ES-I3 (cell line): ENCODE measurements around the gene CRYBB2.
"Not testable (repeated sequence)": the region's sequence is repeated elsewhere in the genome, so short reads cannot be mapped to it uniquely, and the experiment has no call there.

Source experiments
- H3K36me3 ChIP-seq: 2 replicates; pipeline ENCODE4 v1.6.1; 2013; ENCODE audit warnings: mild to moderate bottlenecking, low read length, control low read depth, moderate library complexity; ENCODE audit not compliant: insufficient read depth
- H3K4me1 ChIP-seq: 2 replicates; pipeline ENCODE4 v1.6.1; 2013; ENCODE audit warnings: mild to moderate bottlenecking, control low read depth, low read length; ENCODE audit not compliant: insufficient read depth
- H3K9ac ChIP-seq: 2 replicates; pipeline ENCODE4 v1.6.1; 2013; ENCODE audit warnings: low read depth, mild to moderate bottlenecking, low read length, moderate library complexity
- H3K9me3 ChIP-seq: 2 replicates; pipeline ENCODE4 v1.6.1; 2013; ENCODE audit warnings: mild to moderate bottlenecking, low read length, moderate library complexity; ENCODE audit not compliant: control insufficient read depth, insufficient read depth

CRYBB2 gene

DNA sequence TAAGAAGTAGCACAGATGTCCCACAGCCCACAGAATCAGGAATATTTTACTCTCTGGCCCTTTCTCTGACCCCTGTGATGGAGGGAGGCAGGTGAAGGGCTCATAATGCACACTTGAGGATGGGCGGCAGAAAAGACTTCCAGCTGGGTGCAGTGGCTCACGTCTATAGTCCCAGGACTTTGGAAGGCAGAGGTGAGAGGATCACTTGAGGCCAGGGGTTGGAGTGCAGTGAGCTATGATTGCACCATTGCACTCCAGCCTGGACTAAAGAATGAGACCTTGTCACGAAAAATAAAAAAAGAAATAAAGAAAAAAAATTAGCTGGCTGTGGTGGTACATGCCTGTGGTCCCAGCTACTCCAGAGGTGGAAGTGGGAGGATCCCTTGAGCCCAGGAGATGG lies 33.3 kb upstream of the CRYBB2 start:
- Histone ChIP-seq H3K9ac (no peak overlapping the region), H3K36me3 (peaks cover 9% of the 10 kb centered on the region), H3K9me3 (no peaks in the 10 kb centered on the region), H3K4me1 (no peaks in the 10 kb centered on the region)

DNA sequence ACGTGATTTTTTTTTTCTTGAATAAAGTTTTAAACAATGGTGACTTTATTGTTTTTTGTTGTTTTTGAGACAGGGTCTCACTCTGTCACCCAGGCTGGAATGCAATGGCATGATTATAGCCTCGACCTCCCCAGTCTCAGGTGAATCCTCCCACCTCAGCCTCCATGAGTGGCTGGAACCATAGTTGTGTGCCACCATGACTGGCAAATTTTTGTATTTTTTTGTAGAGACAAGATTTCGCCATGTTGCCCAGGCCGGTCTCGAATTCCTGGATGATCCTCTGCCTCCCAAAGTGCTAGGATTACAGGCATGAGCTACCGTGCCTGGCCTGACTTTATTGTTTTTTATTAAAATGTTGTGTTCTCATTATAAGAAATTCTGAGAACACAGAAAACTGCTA lies 32.0 kb upstream of the CRYBB2 start:
- no peak overlapping the region for H3K9ac ChIP-seq
- H3K4me1 ChIP-seq, result no peaks in the 10 kb centered on the region
- peaks cover 14% of the 10 kb centered on the region for H3K36me3 ChIP-seq
- no peaks in the 10 kb centered on the region for H3K9me3 ChIP-seq

DNA sequence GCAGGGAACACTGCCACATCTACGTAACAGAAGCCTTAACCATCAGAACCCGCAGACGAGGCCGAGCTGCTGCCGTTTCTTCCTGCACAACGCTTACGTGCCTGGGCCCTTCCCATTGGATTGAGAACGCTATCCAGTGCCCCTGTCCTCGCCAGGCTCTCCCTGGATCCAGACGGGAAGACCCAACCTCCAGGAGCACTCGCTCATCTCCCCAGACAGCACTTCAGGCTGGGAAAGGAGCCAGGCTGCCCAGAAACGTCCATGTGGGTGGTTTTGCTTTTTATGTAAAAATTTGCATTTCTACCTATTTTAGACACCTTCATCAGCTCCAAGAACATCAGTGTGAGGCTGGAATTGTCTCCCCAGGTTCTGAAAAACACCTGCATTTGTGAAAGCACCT lies 27.0 kb upstream of the CRYBB2 start:
- Histone ChIP-seq H3K4me1 (no peaks in the 10 kb centered on the region), H3K9ac (no peak overlapping the region), H3K9me3 (no peaks in the 10 kb centered on the region), H3K36me3 (peaks cover 7% of the 10 kb centered on the region)

DNA sequence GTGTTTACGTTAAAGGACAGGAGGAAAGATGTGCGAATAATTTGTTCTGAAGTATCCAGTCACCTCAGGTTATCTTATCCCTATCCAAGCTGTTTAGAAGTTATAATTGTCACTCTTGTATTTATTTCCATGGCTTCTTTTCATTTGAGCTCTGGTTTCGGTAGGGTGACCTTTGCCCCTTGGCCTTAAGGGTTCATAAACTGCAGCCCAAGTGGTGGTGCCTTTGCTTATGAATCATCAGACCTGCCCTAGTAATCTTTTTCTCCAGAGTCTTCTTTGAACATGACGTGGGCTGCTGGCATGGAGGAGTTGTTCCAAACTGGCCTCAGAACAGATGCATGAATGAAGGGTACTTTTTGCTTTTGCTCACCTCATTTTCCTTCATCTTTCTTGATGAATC lies 26.3 kb upstream of the CRYBB2 start:
- Histone ChIP-seq H3K9ac (no peak overlapping the region), H3K4me1 (no peaks in the 10 kb centered on the region), H3K9me3 (no peaks in the 10 kb centered on the region), H3K36me3 (peaks cover 7% of the 10 kb centered on the region)

DNA sequence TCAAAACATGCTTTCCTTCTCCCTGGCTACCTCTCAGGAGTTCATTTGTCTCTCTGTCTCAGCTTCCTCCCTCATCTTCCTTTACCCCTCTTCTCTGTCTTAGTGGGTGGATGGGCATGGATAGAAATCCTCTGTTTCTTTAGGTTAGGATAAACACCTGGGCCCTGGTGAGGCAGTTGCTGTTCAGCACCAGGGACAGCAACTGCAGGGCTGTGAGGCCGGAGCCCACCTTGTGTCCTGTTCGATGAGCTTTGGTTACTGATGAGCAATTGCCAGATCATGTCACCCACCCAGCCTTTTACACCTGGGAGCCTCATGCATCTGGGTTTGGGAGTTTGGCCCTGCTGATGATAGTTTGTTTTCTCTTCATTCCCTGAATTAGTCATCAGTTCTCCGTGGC lies 25.9 kb upstream of the CRYBB2 start:
- H3K9me3 ChIP-seq, result no peaks in the 10 kb centered on the region
- no peaks in the 10 kb centered on the region for H3K4me1 ChIP-seq
- H3K36me3 ChIP-seq, result peaks cover 7% of the 10 kb centered on the region
- no peak overlapping the region for H3K9ac ChIP-seq

DNA sequence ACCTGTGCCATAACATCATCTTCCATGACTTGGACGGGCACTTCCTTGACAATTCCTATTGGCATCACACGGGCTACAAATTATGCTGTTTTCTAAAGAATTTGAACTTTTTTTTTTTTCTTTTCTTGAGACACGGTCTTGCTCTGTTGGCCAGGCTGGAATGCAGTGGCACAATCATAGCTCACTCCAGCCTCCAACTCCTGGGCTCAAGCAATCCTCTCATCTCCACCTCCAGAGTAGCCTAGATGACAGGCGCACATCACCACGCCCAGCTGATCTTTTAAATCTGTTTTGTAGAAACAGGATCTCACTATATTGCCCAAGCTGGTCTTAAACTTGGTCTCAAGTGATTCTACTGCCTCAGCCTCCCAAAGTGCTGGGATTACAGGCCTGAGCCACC lies 23.1 kb upstream of the CRYBB2 start:
- H3K9me3 ChIP-seq, result no peaks in the 10 kb centered on the region
- no peak overlapping the region for H3K9ac ChIP-seq
- H3K36me3 ChIP-seq, result peaks cover 3% of the 10 kb centered on the region
- no peaks in the 10 kb centered on the region for H3K4me1 ChIP-seq

DNA sequence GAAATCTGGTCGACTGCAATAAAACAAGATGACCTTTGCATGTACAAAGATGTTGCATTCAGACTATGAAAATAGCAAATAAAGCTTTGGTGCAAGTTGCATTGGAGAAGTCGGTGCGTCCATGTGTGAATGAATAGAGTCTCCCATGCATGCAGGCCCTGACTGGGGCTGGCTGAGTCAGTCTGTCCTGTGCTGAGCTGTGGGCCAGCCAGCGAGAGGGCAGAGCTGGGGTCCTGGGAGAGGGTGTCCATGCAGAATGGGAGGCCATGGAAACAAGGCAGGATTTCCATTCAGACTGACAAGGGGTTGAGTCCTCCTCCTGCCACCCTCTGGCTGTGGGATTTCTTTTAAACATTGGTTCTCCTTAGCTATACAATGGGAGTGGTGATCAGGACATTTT lies 22.1 kb upstream of the CRYBB2 start:
- Histone ChIP-seq H3K36me3 (no peaks in the 10 kb centered on the region; the same call in 1 of the 2 replicates), H3K9me3 (no peaks in the 10 kb centered on the region), H3K4me1 (no peaks in the 10 kb centered on the region), H3K9ac (no peak overlapping the region)

DNA sequence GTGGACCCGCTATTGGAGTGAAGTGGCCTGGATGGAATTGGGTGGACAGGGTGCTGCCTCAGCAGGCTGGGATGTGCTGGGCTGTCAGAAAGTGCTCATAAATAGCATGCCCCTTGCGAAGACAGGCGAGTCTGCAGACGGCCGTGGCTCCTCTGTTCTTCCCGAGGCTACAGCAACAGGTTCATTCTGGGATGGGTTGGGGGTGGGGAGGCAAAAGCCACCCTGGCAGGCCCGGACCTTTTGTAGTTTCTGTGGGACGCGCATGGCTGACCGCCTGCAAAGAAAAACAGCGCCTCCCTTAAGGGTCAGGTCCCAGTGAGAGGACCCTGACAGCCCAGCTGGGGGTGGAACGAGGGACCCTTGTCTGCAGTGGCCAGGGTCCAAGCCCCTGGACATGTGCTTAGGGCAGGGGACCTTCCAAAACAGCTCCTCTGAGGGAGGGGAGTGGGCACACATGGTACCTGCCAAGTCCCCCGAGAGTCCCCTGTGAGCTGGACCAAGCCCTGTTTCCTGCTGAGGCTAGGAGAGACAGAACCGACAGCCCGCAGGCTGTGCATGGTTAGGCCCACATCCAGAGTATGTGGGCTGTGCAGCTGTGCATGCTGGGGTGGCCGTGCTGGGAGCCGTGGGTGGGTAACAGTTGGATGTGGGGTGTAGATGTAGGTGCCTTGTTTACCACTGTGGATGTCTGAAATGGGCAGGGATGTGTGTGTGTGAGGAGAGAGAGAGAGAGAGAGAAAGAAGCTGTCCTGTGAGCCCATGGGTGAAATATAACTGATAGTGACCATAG lies 19.5 kb upstream of the CRYBB2 start, which contains the start of gene CRYBB3:
Gene CRYBB3, plus strand, starts transcription at position 128 of the 790 bp plus-strand sequence. CDS start 1,539 bp downstream, outside the sequence.
- Histone ChIP-seq H3K9ac (no peak within 1 kb of the TSS), H3K36me3 (no peaks in the 10 kb centered on the region), H3K4me1 (no peaks in the 10 kb centered on the region), H3K9me3 (no peaks in the 10 kb centered on the region)

DNA sequence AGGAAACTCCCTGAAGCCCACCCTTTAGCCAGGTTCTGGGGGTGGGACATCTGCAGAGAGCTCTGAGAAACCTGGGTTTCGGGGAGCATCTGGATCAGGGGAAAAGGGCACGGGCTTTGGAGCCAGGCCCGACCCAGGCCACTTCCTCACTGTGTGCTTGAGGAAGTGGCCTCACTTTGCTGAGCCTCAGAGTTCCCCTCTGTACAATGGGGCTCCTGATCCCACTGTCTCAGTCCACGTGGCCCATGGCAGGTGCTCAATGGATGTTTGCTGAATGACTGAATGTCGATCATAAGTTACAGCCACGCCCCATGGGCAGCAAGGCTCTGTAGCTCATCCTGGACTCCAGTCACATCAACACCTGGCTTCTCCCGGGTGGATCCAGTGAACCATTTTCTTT lies 18.5 kb upstream of the CRYBB2 start:
- Histone ChIP-seq H3K9me3 (no peaks in the 10 kb centered on the region), H3K9ac (no peak overlapping the region), H3K4me1 (no peaks in the 10 kb centered on the region), H3K36me3 (no peaks in the 10 kb centered on the region)

DNA sequence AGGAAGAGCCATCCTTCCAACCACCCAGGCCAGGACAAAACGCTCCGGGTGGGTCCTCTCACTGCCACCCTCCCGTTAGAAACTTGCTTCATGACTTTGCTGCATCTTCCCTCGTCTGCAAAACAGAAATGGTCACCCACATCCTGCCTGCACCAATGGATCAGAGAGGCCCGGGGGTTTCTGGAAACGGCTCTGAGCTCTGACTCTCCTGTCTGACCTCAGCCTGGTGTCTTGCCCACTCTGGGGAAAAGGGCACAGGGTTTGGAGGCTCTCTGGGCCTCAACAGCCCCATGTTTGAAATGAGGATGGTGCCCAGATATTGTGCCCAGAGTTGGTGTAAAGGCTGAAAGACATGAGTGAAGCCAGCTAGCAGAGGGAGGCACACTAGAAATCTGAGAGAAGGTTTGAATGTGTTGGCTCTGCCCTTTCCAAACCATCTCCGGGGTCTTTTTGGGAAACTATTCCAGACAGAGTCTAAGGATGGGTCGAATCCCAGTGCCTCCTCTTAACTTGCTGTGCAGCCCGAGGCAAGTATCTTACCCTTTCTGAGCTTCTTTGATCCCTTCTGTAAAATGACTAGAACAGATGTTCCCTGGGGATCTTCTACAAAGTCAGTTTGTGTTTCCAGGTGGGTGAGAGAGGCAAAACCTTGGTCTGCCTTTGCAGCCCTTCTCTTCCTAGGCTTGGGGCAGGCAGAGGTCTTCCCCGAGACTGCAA lies 17.7 kb upstream of the CRYBB2 start:
- H3K4me1 ChIP-seq, result no peaks in the 10 kb centered on the region
- no peaks in the 10 kb centered on the region for H3K36me3 ChIP-seq
- no peaks in the 10 kb centered on the region for H3K9me3 ChIP-seq
- no peak overlapping the region for H3K9ac ChIP-seq

DNA sequence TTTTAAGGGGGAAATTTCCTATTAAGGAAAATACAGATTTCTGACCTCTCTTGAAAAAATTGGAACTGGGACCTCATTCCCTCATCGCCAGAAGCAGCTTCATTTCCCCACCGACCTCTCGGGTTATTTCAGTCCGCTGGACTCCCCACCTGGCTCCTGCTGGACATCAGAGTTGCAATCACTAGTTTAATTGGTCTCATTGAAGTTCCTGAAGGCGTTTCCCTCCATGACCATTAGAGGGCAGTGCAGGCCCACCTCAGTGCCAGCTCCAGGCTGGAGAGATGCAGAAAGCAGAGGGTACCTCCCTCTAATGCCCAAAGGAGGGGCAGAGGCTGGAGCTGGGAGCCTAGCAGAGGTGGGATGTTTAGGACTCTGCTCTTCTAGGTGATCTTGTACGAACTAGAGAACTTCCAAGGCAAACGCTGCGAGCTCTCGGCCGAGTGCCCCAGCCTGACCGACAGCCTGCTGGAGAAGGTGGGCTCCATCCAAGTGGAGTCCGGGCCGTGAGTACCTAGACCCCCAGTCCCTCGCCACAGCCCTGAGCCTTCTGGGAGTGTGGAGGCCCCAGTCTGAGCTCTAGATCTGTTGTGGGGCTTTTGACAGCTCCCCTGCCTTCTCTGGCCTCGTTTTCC lies 17.0 kb upstream of the CRYBB2 start:
- no peak overlapping the region for H3K9ac ChIP-seq

DNA sequence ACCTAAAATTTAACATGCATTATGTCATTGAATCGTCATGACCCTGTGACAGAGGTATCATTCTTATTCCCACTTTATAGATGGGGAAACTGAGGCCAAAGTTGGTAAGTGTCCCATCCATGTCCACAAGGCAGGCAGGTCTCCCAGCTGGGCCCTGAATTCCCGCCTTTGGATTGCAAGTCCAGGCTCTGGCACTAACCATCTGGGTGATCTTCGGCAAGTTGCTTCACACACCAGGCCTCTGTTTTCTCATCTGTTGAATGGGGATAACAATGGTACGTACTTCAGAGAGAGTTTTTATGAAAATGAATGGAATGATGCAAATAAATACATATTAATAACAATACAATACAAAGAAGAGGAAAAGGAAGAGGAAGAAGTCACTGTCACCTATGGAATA lies 16.4 kb upstream of the CRYBB2 start:
- no peaks in the 10 kb centered on the region for H3K9me3 ChIP-seq
- no peaks in the 10 kb centered on the region for H3K4me1 ChIP-seq
- H3K36me3 ChIP-seq, result no peaks in the 10 kb centered on the region
- no peak overlapping the region for H3K9ac ChIP-seq

More for the DNA sequence above, 17.0 kb upstream of the CRYBB2 start:
- no peaks in the 10 kb centered on the region for H3K9me3 ChIP-seq
- no peaks in the 10 kb centered on the region for H3K4me1 ChIP-seq
- H3K36me3 ChIP-seq, result no peaks in the 10 kb centered on the region

DNA sequence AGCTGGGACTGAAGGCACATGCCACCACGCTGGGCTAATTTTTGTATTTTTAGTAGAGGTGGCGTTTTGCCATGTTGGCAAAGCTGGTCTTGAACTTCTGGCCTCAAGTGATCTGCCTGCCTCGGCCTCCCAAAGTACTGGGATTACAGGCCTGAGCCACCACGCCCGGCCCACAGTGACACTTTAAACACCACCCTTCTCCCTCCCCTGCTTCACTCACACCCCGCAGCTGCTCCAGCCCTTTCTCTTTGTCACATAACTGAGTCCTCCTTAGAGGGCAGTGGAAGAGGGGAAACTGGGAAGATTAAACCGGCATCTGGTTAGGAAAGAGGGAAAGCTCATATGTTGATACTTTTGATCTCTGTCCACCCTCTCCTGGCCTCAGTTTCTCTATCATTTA lies 14.9 kb upstream of the CRYBB2 start:
- not testable (repeated sequence) for H3K9ac ChIP-seq, H3K9me3 ChIP-seq, H3K4me1 ChIP-seq, H3K36me3 ChIP-seq

DNA sequence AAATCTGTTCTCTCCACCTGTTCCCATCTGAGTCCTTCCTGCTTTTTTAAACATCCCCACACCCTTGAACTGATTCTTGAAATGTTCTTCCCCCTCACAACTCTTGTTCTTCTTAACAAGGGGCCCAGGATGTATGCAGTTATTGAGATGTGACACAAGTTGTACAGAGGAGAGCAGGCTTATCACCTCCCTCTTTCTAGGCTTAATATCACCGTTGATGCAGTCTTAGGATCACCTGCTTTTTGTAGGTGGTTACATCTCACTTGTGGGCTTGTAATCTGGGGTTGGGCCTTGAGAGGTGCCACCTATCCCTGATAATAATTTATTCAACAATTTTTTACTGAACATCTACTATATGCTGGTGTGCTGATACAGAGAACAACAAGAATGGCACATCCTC lies 13.6 kb upstream of the CRYBB2 start:
- no peaks in the 10 kb centered on the region for H3K9me3 ChIP-seq
- H3K36me3 ChIP-seq, result no peaks in the 10 kb centered on the region
- H3K9ac ChIP-seq, result no peak overlapping the region
- no peaks in the 10 kb centered on the region for H3K4me1 ChIP-seq

DNA sequence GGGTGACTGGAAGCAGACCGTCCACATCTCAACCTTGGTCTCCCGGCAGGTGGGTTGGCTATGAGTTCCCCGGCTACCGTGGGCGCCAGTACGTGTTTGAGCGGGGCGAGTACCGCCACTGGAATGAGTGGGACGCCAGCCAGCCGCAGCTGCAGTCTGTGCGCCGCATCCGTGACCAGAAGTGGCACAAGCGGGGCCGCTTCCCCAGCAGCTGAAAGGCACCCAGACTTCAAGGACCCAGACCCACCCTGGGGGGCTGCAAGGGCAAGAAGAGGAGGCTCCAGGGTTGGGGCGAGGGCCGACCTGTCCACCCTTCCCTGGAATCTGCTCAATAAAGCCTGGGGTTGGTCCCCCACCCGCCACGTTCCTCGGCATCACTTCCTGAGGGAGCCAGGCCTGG lies 12.4 kb upstream of the CRYBB2 start:
- Histone ChIP-seq H3K4me1 (no peaks in the 10 kb centered on the region), H3K36me3 (no peaks in the 10 kb centered on the region), H3K9me3 (no peaks in the 10 kb centered on the region), H3K9ac (no peak overlapping the region)
